HG03196 (cell line): ENCODE results near the gene LRRC8D.

Experiments used
- ATAC-seq: cut with Tn5 transposase; IDR thresholded peaks from one replicate; pipeline ENCODE4 v1.9.1; 2021; ENCODE audit not compliant: unreplicated experiment

LRRC8D gene

GRCh38 chr1:89938171-89939055, 117.6 kb downstream of the LRRC8D start:
- ATAC-seq, result no peak

GRCh38 chr1:89939059-89939570, 118.3 kb downstream of the LRRC8D start:
- ATAC-seq, result no peak

GRCh38 chr1:89939693-89940438, 119.0 kb downstream of the LRRC8D start:
- no peak for ATAC-seq

GRCh38 chr1:89941110-89941766, 120.4 kb downstream of the LRRC8D start:
- ATAC-seq, result no peak

GRCh38 chr1:89942014-89942413, 121.2 kb downstream of the LRRC8D start:
- no peak for ATAC-seq

GRCh38 chr1:89942825-89943658, 122.2 kb downstream of the LRRC8D start:
- ATAC-seq, result no peak

GRCh38 chr1:89943846-89944781, 123.3 kb downstream of the LRRC8D start:
- ATAC-seq, result no peak

- ATAC-seq, result peak; percentile 63
Observed at GRCh38 chr1:89945852-89946476, 125.1 kb downstream of the LRRC8D start.

GRCh38 chr1:89946532-89946931, 125.7 kb downstream of the LRRC8D start:
- ATAC-seq, result no peak

- no peak for ATAC-seq
Observed at GRCh38 chr1:89948722-89949345, 128.0 kb downstream of the LRRC8D start.

- ATAC-seq, result no peak
Observed at GRCh38 chr1:89949991-89950624, 129.3 kb downstream of the LRRC8D start.

- no peak for ATAC-seq
Observed at GRCh38 chr1:89950703-89951102, 129.9 kb downstream of the LRRC8D start.

- ATAC-seq, result no peak
Observed at GRCh38 chr1:89951766-89952604, 131.2 kb downstream of the LRRC8D start.

GRCh38 chr1:89952605-89953130, 131.8 kb downstream of the LRRC8D start:
- peak; percentile 1 for ATAC-seq

GRCh38 chr1:89953131-89953626, 132.3 kb downstream of the LRRC8D start:
- ATAC-seq, result peak; percentile 46

- no peak for ATAC-seq
Observed at GRCh38 chr1:89953929-89954328, 133.1 kb downstream of the LRRC8D start.

GRCh38 chr1:89954401-89954800, 133.6 kb downstream of the LRRC8D start:
- ATAC-seq, result no peak
